Neural cell (in vitro differentiated cells): Measurements from ENCODE around the gene NHERF2. TPM values are rescaled to one million over a fixed set of nuclear protein-coding genes. Genes with fewer than 3 reads are reported as not detected.

Experiments used
- H2AFZ ChIP-seq: fragments of 200-600, 300-800 bp; sonication (generic), shearing (Covaris generic); 2 replicates; pipeline ENCODE4 v1.6.0; 2014; ENCODE audit warnings: low read depth, mild to moderate bottlenecking, antibody characterized with exemption, low read length, moderate library complexity
- H3F3A ChIP-seq: fragments of 200-600 bp; shearing (Covaris generic); 2 replicates; pipeline ENCODE4 v1.6.1; 2016; ENCODE audit warnings: mild to moderate bottlenecking, moderate library complexity, mixed read lengths, antibody characterized with exemption, low read length; ENCODE audit not compliant: insufficient read depth, poor library complexity, severe bottlenecking
- H3K27ac ChIP-seq: fragments of 200-600, 300-800 bp; sonication (generic), shearing (Covaris generic); 2 replicates; pipeline ENCODE4 v1.5.1; 2014; ENCODE audit warnings: mild to moderate bottlenecking, low read length, moderate library complexity
- H3K27me3 ChIP-seq: fragments of 300-800, 200-600 bp; sonication (generic), shearing (Covaris generic); 2 replicates; pipeline ENCODE4 v1.6.0; 2014; ENCODE audit warnings: mild to moderate bottlenecking, low read depth, low read length, moderate library complexity; ENCODE audit not compliant: insufficient read depth
- H3K36me3 ChIP-seq: fragments of 300-800, 200-600 bp; sonication (generic), shearing (Covaris generic); 2 replicates; pipeline ENCODE4 v1.5.1; 2014; ENCODE audit warnings: mild to moderate bottlenecking, antibody characterized with exemption, low read length, moderate library complexity; ENCODE audit not compliant: insufficient read depth
- H3K4me2 ChIP-seq: fragments of 300-800, 200-600 bp; sonication (generic), shearing (Covaris generic); 2 replicates; pipeline ENCODE4 v1.6.0; 2014; ENCODE audit warnings: mild to moderate bottlenecking, low read length
- H3K4me3 ChIP-seq: fragments of 300-800, 200-600 bp; sonication (generic), shearing (Covaris generic); 2 replicates; pipeline ENCODE4 v1.5.1; 2014; ENCODE audit warnings: mild to moderate bottlenecking, low read length, moderate library complexity
- H3K79me2 ChIP-seq: fragments of 200-600 bp; shearing (Covaris generic); replicated peaks from 2 replicates; pipeline ENCODE4 v1.6.0; 2014; ENCODE audit warnings: mild to moderate bottlenecking, low read length, moderate library complexity; ENCODE audit not compliant: insufficient read depth
- H3K9ac ChIP-seq: fragments of 300-800, 200-600 bp; sonication (generic), shearing (Covaris generic); 2 replicates; pipeline ENCODE4 v1.6.1; 2016; ENCODE audit warnings: mild to moderate bottlenecking, low read length, mixed read lengths
- H3K9me2 ChIP-seq: fragments of 200-600 bp; shearing (Covaris generic); 2 replicates; pipeline ENCODE4 v1.6.1; 2016; ENCODE audit warnings: mild to moderate bottlenecking, low read length, mixed read lengths; ENCODE audit not compliant: insufficient read depth
- H3K9me3 ChIP-seq: fragments of 200-600, 300-800 bp; sonication (generic), shearing (Covaris generic); 2 replicates; pipeline ENCODE4 v1.6.1; 2016; ENCODE audit warnings: mild to moderate bottlenecking, mixed run types, low read length, moderate library complexity, mixed read lengths
- H4K20me1 ChIP-seq: fragments of 200-600 bp; shearing (Covaris generic); 2 replicates; pipeline ENCODE4 v1.6.1; 2016; ENCODE audit warnings: mild to moderate bottlenecking, mixed run types; ENCODE audit not compliant: insufficient read depth
- CTCF ChIP-seq: fragments of 450-650 bp; IDR thresholded peaks from 2 replicates; pipeline ENCODE4 v1.5.1; 2014; ENCODE audit warnings: antibody characterized with exemption, mild to moderate bottlenecking, moderate library complexity; ENCODE audit not compliant: poor library complexity, severe bottlenecking
- EP300 ChIP-seq: fragments of 450-650 bp; conservative IDR thresholded peaks from 2 replicates; pipeline ENCODE4 v1.6.1; 2014; ENCODE audit warnings: antibody characterized with exemption, mild to moderate bottlenecking, moderate library complexity; ENCODE audit not compliant: poor library complexity, severe bottlenecking
- EZH2 ChIP-seq: fragments of 200-600, 300-800 bp; shearing (Covaris generic), sonication (generic); IDR thresholded peaks from 2 replicates; pipeline ENCODE4 v1.6.1; 2014; ENCODE audit warnings: antibody characterized with exemption, low read length, borderline replicate concordance, mild to moderate bottlenecking; ENCODE audit not compliant: insufficient read depth, poor library complexity, severe bottlenecking
- MXI1 ChIP-seq: fragments of 450-650 bp; conservative IDR thresholded peaks from 2 replicates; pipeline ENCODE4 v1.6.1; 2014; ENCODE audit warnings: antibody characterized with exemption, mild to moderate bottlenecking; ENCODE audit not compliant: poor library complexity, severe bottlenecking
- POLR2AphosphoS5 ChIP-seq: IDR thresholded peaks from 2 replicates; pipeline ENCODE4 v1.6.1; 2012
- RAD21 ChIP-seq: fragments of 450-650 bp; conservative IDR thresholded peaks from 2 replicates; pipeline ENCODE4 v1.6.1; 2014; ENCODE audit warnings: antibody characterized with exemption, mild to moderate bottlenecking, moderate library complexity
- REST ChIP-seq: IDR thresholded peaks from 2 replicates; pipeline ENCODE4 v1.6.1; 2012; ENCODE audit warnings: borderline replicate concordance
- SMC3 ChIP-seq: fragments of 450-650 bp; conservative IDR thresholded peaks from 2 replicates; pipeline ENCODE4 v1.6.1; 2014; ENCODE audit warnings: antibody characterized with exemption, mild to moderate bottlenecking, moderate library complexity; ENCODE audit not compliant: poor library complexity
- TAF1 ChIP-seq: IDR thresholded peaks from 2 replicates; pipeline ENCODE4 v1.6.1; 2012; ENCODE audit warnings: low read depth
- polyA plus RNA-seq: library from polyadenylated mRNA; depleted of rRNA; stranded (reverse); fragments of >200 nt; gene quantifications from 2 replicates; pipeline ENCODE4 v1.2.3, GENCODE V29; 2014

Gene NHERF2
- polyA plus RNA-seq, 1 donor from 2014 or later, result 3.4 TPM

DNA sequence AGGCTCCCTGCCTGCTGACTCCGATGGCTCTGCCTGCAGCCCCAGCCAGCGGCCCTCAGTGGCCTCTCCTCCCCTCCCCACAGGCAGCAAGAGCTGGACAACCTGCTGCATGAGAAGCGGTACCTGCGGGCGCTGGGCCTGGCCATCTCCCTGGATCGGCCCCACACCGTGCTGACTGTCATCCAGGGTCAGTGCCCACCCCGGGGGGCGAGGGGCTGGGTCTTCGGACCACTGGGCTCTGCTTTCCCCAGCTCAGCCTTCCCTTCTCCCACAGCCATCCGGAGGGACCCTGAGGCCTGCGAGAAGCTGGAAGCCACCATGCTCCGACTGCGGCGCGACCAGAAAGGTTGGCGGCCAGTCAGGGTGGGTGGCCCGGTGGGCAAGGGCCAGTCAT, 48.8 kb upstream of the NHERF2 start:
- no peak for TF ChIP-seq MXI1
- TF ChIP-seq REST, result no peak
- TF ChIP-seq POLR2AphosphoS5, result no peak
- no peak for TF ChIP-seq CTCF
- TF ChIP-seq TAF1, result no peak
- TF ChIP-seq RAD21, result no peak
- no peak for TF ChIP-seq EZH2
- TF ChIP-seq EP300, result no peak
- TF ChIP-seq SMC3, result no peak
- Histone ChIP-seq H3K27me3 (peaks cover 29% of the 10 kb centered on the region), H3K4me3 (no peak overlapping the region), H3K9me3 (no peaks in the 10 kb centered on the region), H2AFZ (no peak overlapping the region), H3K9ac (no peak overlapping the region), H3F3A (no peaks in the 10 kb centered on the region), H3K27ac (no peak overlapping the region), H3K36me3 (no peaks in the 10 kb centered on the region), H3K79me2 (peaks cover under 1% of the 10 kb centered on the region), H3K4me2 (no peak overlapping the region), H3K9me2 (no peaks in the 10 kb centered on the region), H4K20me1 (no peaks in the 10 kb centered on the region)

DNA sequence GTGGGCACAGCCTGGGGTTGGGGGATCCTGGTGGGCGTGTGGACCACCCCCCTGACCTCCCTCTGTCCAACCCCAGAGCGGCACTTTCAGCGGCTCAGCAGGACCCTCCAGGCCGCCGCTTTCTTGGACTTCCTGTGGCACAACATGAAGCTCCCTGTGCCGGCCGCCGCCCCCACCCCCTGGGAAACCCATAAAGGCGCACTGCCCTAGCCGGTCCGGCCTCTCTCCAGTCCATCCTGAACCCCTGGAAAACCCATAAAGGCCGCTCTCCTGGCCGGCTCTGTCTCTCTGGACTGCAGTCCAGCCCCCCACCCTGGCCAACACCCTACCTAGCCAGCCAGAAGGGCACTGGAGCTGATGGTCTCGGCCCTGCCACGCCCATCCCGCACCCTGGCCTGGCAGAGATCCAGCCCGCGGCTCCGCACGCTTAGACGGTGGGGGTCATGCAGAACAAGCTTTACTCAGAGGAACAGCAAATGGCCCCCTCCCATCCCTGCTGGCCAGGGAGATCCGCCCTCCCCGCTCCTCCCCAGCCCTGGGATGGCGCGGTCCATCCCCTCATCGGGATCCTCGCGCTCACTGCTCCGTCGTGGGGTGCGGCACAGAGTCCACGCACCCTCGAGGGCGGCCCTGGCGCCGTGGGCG, 48.1 kb upstream of the NHERF2 start:
- Histone ChIP-seq H3K9me3 (no peaks in the 10 kb centered on the region), H3K36me3 (no peaks in the 10 kb centered on the region), H3K27me3 (peaks cover 29% of the 10 kb centered on the region), H2AFZ (no peak overlapping the region), H3K27ac (no peak overlapping the region), H3K9ac (no peak overlapping the region), H3F3A (no peaks in the 10 kb centered on the region), H3K9me2 (no peaks in the 10 kb centered on the region), H3K79me2 (no peaks in the 10 kb centered on the region), H3K4me2 (no peak overlapping the region), H4K20me1 (no peaks in the 10 kb centered on the region), H3K4me3 (no peak overlapping the region)
- TF ChIP-seq MXI1 (no peak), TAF1 (no peak), CTCF (no peak), EP300 (no peak), SMC3 (no peak), RAD21 (no peak), REST (no peak), POLR2AphosphoS5 (no peak), EZH2 (no peak)
